Stimulated activated CD8-positive, alpha-beta memory T cell treated with anti-CD3 and anti-CD28 coated beads, Interleukin-7, amount 100 ng/mL, for 48 hours (primary cell): ENCODE results near the gene KCNB1.
"Not testable (repeated sequence)": the region's sequence is repeated elsewhere in the genome, so short reads cannot be mapped to it uniquely, and the experiment has no call there.

Source experiments
- DNase-seq, 2 donors: peaks; one replicate each; pipeline ENCODE4 v3.0.0-alpha.2; 2020; ENCODE audit warnings: low read depth in 1 of 2; ENCODE audit errors: extremely low read depth in 1 of 2

KCNB1 gene

GRCh38 chr20:49411221-49411925 lies 71.1 kb downstream of the KCNB1 start:
- no peak for DNase-seq

DNA sequence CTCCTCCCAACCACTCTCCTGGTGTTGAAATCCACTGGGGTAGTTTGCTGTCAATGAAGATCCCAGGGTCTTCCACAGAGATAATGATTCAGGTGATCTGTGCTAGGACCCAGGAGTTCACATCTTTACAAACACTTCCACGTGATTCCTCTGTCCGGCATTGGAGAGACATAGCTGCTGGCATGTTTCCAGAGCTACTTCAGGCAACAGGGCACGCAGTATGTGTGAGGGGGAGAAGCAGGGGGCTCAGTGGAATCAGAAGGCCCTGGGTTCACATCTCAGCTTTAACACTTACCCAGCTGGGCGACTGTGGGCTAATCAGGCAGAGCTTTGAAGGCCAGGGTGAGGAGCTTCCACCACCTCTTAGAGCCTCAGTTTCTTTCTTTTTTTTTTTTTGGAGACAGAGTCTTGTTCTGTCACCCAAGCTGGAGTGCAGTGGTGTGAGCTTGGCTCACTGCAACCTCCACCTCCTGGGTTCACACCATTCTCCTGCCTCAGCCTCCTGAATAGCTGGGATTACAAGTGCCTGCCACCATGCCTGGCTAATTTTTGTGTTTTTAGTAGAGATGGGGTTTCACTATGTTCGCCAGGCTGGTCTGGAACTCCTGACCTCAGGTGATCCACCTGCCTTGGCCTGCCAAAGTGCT lies 72.4 kb downstream of the KCNB1 start:
- DNase-seq = not testable (repeated sequence)

GRCh38 chr20:49409302-49409974 lies 73.0 kb downstream of the KCNB1 start:
- no peak for DNase-seq

GRCh38 chr20:49408509-49409104 lies 73.9 kb downstream of the KCNB1 start:
- DNase-seq = no peak

DNA sequence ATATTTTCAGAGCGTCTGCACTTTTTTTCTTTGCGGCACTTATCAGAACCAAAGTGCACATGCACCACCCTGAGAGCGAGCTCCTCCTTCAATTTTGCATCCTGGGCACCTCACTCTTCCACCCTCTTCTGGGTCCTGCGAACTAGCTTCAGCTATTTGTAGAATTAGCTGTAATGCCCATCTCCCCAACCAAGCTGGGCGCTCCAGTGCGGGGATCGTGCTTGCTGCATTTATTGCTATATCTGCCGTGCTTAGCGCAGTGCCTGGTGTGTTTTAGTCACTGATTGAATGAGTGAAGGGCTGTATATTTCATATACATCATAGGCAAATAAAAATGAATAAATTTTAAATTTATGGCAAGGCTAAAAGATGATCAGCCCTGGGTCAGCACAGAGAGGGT lies 75.8 kb downstream of the KCNB1 start:
- DNase-seq = no peak

GRCh38 chr20:49405696-49406095 lies 76.8 kb downstream of the KCNB1 start:
- DNase-seq = no peak

DNA sequence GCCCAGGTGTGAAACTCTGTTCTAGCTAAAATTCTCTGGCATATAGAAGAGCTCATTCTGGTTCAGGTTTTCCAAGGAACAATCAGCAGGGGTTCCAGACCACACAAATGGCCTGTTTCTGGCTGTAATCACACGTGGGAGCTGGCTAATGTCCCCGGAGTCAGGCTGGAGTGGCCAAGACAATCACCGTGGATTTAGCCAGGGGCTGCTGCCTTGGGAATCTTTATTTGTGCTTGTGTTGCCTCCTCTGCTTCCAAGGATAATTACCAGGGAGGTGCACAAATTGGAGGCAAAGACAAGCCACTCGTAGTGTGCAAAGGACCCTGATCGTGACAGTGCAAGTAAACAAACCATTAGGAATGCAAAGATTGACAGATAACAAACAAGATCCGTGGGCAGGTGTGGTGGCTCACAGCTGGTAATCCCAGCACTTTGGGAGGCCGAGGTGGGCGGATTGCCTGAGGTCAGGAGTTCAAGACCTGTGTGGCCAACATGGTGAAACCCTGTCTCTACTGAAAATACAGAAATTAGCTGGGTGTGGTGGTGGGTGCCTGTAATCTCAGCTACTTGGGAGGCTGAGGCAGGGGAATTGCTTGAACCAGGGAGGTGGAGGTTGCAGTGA lies 77.3 kb downstream of the KCNB1 start:
- no peak for DNase-seq

DNA sequence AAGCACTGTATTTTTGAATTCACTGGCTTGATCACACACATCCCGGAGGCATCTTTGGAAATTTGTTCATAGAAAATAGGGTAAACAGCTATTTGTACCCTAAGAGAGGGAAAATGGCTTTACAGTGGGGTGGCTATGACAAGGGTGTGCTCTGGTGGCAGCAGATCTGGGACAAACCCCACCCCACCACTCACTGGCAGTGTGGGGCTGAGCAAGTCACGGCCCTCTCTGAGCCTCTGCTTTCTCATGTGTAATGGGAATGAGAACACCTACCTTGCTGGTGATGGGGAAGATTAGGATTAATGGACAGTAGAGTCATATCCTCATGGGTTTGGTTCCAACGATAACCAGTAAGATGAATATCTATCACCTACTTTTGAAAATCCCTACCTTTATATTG lies 78.0 kb downstream of the KCNB1 start:
- DNase-seq = no peak

DNA sequence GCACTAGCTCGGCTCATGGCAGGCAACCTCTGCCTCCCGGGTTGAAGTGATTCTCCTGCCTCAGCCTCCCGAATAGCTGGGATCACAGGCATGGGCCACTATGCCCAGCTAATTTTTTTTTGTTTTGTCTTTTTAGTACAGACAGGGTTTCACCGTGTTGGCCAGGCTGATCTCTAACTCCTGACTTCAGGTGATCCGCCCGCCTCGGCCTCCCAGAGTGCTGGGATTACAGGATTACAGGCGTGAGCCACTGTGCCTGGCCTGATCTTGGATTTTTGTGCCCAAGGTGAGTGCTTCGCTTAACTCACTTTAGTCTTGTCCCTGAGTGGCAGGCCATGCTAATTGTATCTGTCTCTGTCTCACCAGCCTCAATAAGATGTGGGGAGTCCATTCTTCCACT lies 78.6 kb downstream of the KCNB1 start:
- no peak for DNase-seq

DNA sequence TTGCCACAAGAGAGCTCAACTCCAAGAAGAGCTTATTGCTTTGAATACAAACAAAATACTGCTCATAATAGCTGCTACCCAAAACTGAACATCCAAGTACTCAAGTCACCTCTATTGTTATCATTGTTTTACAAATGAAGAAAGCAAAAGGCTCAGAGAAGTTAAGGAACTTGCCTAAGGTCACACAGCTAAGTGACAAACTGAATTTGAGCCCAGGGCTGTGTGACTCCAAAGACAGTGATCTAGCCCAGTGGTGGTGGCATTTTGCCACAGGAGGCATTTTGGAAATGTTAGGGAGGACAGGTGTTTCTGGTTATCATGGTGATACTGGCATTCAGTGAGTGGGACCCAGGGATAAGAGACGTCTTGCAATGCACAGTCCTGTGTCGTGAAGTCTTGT lies 79.5 kb downstream of the KCNB1 start:
- no peak for DNase-seq

GRCh38 chr20:49400904-49401303 lies 81.6 kb downstream of the KCNB1 start:
- DNase-seq = no peak

GRCh38 chr20:49400410-49400809 lies 82.1 kb downstream of the KCNB1 start:
- no peak for DNase-seq

GRCh38 chr20:49399329-49399728 lies 83.1 kb downstream of the KCNB1 start:
- DNase-seq = no peak

DNA sequence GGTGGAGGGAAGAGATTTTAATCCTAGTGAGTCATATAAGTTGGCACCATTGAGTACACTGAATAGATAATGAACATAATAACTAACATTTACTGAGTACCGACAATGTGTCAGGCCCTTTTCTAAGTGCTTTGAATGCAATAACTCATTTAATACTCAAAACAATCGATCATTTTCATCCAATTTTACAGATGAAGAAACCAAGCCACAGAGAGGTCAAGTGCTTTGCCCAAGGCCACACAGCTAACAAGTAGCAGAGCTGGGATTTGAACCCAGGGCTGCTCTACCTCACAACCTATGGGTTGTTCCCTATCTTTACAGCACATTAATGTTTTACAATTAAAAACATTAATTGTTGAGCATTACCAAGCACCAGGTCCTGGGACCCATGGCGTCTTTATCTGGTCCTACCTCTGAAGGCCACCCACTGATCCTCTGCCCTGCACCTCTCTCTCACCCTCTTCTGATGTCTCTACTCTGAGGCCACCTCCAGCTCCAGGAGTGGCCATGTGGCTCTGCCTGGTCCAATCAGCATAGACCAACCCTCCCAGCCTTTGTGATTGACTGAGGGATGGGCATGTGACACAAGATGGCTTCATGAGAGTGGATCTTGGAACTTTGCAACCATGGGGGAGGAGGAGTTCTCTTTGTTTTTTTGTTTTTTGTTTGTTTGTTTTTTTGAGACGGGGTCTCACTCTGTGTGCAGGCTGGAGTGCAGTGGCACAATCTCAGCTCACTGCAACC lies 83.9 kb downstream of the KCNB1 start:
- DNase-seq = no peak

- no peak for DNase-seq
These were observed 84.9 kb downstream of the KCNB1 start for GRCh38 chr20:49397525-49397924.

- no peak for DNase-seq
These were observed 86.2 kb downstream of the KCNB1 start for GRCh38 chr20:49396230-49396629.

DNA sequence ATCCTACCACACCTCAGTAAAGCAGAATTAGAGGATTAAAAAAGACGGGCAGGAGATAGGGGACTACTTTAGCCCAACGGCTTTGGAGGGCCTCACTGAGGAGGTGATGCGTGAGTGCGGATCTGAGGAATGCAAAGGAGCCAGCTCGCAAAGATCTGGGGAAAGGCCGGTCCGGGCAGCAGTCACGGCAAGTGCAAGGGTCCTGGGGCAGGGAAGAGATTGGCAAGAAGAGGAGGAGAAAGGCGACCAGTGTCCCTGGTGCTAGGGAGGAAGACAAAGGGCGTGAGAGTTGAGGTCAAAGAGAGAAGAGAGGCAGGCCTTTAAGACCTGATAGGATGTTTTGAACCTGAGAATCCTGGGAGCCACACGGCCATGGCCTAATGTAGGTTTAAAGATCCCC lies 86.8 kb downstream of the KCNB1 start:
- DNase-seq = no peak

DNA sequence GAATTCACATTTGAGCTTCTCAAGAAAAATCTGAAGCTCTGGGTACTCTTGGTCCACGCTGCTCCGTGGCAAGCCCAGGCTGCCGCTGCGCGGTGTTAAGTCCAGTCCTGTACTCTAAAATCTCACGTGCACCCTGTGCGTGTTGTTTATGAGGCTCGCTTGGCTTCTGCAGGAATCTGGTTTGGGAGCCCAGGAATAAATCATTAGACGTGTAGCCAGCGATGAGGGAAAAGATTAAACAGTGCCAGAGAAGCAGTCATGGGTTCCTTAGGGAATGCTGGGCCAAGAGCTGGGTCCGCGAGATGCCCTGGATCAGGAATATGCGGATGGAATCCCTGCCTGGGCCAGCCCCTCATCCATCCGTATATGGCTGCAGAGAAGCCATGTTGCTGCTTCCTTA lies 87.3 kb downstream of the KCNB1 start:
- no peak for DNase-seq

DNA sequence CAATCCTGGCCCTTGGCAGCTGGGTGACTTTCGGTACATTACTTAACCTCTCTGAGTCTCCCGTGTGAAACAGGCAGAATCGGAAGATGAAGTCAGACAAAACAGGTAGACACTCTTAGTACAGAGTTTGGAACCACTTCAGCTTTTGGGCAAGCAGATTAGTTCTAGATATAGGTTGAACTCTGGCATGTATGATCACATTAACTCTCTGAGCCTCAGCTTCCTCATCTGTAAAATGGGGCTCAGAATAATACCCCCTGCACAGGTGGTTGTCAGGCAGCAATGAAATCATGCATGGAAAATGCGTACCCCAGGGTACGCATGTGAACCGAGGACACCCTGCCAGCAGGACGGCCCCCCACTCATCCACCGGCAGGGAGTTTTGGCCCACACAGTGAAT lies 87.7 kb downstream of the KCNB1 start:
- DNase-seq = no peak

DNA sequence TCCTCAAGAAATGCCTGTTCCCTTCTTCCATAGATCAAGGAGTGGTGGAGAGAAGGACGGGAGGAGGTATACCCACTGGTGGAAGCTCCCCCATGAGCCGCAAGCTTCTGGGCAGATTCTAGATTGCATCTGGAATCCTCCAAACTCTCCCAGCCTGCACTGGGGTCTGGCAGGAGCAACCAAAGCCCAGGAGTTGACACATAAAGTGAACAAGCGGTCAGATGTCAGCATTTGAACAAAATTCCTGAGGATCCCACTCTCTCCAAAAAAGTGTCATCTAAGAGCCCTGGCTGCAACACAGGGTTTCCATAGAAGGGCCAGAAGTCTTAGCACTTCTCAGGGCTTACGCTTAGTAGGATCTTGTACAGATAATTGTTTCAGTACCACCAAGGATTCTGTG lies 88.2 kb downstream of the KCNB1 start:
- DNase-seq = no peak

DNA sequence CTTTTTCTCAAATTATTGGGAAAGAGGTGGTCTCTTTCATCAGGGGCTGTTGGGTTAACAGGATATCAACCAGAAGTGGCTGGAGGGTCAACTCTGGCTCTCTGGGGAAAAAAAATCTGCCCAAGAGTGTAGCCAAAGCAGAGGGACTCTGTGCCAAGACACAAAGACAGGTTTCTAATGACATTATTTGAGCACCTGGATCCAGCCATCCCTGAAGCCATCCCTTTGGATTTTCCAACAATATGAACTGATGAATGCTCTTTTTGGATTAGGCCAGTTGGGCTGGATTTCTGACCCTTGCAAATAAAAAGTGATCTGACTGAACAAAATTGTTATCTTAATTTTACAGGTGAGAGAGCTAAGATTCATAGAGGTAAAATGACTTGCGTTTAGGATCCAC lies 88.7 kb downstream of the KCNB1 start:
- no peak for DNase-seq
